ENCODE data around the gene IGSF6. TPM values are rescaled to one million over a fixed set of nuclear protein-coding genes. Genes with fewer than 3 reads are reported as not detected.

The IGSF6 gene
- total and polyA plus RNA-seq, 9 of the 15 experiments (the other 6 are each of a cell fraction or from before 2014, with no cell fraction given): 0.07 TPM; not detected in 8

DNA sequence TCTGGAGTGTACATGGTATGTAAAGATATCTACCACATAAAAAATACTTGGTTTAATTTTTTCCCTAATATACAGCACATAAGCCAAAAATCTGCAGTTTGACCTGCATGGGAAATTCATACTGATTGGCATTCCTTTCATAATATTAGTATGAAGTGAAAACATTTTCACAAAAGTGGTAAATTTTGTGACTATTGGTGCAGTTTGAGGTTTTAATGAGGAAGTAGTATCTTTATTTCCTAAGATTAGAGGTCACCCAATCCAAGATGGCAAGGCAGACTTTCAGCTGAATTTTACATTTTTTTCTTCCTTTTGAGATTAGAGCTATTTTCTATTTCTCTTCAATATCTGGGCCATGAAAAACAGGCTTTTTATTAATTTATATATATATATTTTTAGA, 31.8 kb downstream of the IGSF6 start:
- Histone ChIP-seq H3K27me3 (ENCODE audit: control insufficient read depth in 2 of 2, insufficient read depth in 2 of 2, low read length in 2 of 2) (no peaks in the 10 kb centered on the region), H3K9me3 (replicated peaks; ENCODE audit: control insufficient read depth, insufficient read depth, low read depth, low read length) (no peaks in the 10 kb centered on the region), H4K20me1 (replicated peaks; ENCODE audit: control insufficient read depth, insufficient read depth, low read length) (0 out of 2 replicates have a peak, but pooled peaks cover 3% of the 10 kb centered on the region), H3K4me3 (no peak overlapping the region), H3K4me2 (ENCODE audit: insufficient read depth, low read length) (no peak overlapping the region), H3K36me3 (ENCODE audit: control insufficient read depth, insufficient read depth, low read length) (peaks cover 41% of the 10 kb centered on the region), H2AFZ (ENCODE audit: low read depth, low read length) (no peak overlapping the region), H3K4me1 (replicated peaks in 1 of 2; ENCODE audit: control insufficient read depth in 2 of 2, insufficient read depth in 2 of 2, low read length in 2 of 2) (peaks cover 0 to 6% of the 10 kb centered on the region in 2 experiments; a peak in 3 of 5 replicates), H3K79me2 (ENCODE audit: control insufficient read depth, insufficient read depth, low read length) (peaks cover 2% of the 10 kb centered on the region; the same call in 1 of the 3 replicates), H3K9ac (ENCODE audit: insufficient read depth in 1 of 2, low read depth in 2 of 2, low read length in 2 of 2) (no peak overlapping the region), H3K9me1 (ENCODE audit: control insufficient read depth, insufficient read depth, low read length) (no peaks in the 10 kb centered on the region), H3K27ac (ENCODE audit: extremely low read depth, low read depth, low read length) (no peak overlapping the region)
- DNase-seq (ENCODE audit: extremely low read depth in 1 of 4, low spot score in 3 of 4) (no peak), FAIRE-seq (no peak), ATAC-seq (no peak)
- CTCF ChIA-PET (ENCODE audit: low intra/inter-chr PET ratio): no interaction called here
- POLR2A ChIA-PET: interaction anchor here (1.2 to 2.3 kb wide), 4 partner anchors 9 to 20 kb away, joined by 3 to 8 read pairs (median 4); no protein-coding TSS in a partner anchor
- in situ Hi-C loops (cut with MboI) (no loop called here), intact Hi-C loops (cut with micrococcal nuclease) (no loop called here)
- BruUV-seq (replicated peaks): no TSS peak
- TF ChIP-seq LARP7 (IDR thresholded peaks at IDR 0.05) (no peak), MIER1 (IDR thresholded peaks at IDR 0.05; ENCODE audit: low read depth) (no peak), ZEB2 (IDR thresholded peaks at IDR 0.05) (no peak), NCOA2 (IDR thresholded peaks at IDR 0.05; ENCODE audit: partially characterized antibody in 2 of 2) (no peak), ZNF277 (CRISPR knock-in tag; IDR thresholded peaks at IDR 0.05; ENCODE audit: borderline replicate concordance) (no peak), CEBPB (tag; IDR thresholded peaks at IDR 0.05) (no peak), GTF2E2 (tag; IDR thresholded peaks at IDR 0.05) (no peak), ZBTB33 (CRISPR knock-in tag; IDR thresholded peaks at IDR 0.05) (no peak), SMARCB1 (IDR thresholded peaks at IDR 0.05; ENCODE audit: insufficient read length, low read depth) (no peak)
